Measurements from ENCODE around the gene FXN.

Gene FXN

DNA sequence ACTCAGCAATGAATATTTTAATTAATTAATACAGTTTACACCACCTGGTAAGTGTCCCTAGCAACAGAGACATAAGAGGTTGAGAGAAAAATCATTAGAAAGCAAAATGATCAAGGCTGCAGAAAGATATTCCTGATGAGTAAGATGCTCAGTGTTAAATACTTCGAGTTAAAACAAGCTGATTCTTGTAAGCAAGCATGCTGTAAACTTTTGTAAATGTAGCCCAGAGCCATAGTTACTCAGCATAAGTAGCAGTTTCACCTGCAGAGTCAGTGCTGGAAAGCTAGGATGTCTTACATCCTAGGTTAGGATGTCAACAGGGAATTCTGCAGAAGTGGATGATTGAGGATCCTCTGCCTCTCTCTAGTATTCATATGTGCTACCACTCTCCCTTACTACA lies 25.8 kb upstream of the FXN start:
- POLR2A ChIA-PET = no interaction called here
- CTCF ChIA-PET = interaction anchor here (2.7 kb wide), 1 partner anchor 10 kb away, joined by 11 read pairs; no protein-coding TSS in a partner anchor
- no peak overlapping the region for H3K4me3 ChIP-seq (ENCODE audit: low read depth, low read length)
- TF ChIP-seq, protein P1, sequence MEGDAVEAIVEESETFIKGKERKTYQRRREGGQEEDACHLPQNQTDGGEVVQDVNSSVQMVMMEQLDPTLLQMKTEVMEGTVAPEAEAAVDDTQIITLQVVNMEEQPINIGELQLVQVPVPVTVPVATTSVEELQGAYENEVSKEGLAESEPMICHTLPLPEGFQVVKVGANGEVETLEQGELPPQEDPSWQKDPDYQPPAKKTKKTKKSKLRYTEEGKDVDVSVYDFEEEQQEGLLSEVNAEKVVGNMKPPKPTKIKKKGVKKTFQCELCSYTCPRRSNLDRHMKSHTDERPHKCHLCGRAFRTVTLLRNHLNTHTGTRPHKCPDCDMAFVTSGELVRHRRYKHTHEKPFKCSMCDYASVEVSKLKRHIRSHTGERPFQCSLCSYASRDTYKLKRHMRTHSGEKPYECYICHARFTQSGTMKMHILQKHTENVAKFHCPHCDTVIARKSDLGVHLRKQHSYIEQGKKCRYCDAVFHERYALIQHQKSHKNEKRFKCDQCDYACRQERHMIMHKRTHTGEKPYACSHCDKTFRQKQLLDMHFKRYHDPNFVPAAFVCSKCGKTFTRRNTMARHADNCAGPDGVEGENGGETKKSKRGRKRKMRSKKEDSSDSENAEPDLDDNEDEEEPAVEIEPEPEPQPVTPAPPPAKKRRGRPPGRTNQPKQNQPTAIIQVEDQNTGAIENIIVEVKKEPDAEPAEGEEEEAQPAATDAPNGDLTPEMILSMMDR (IDR thresholded peaks at IDR 0.05; ENCODE audit: insufficient read depth, low read length, missing control alignments) = no peak
- no peak for DNase-seq (ENCODE audit: low read depth, low spot score)

DNA sequence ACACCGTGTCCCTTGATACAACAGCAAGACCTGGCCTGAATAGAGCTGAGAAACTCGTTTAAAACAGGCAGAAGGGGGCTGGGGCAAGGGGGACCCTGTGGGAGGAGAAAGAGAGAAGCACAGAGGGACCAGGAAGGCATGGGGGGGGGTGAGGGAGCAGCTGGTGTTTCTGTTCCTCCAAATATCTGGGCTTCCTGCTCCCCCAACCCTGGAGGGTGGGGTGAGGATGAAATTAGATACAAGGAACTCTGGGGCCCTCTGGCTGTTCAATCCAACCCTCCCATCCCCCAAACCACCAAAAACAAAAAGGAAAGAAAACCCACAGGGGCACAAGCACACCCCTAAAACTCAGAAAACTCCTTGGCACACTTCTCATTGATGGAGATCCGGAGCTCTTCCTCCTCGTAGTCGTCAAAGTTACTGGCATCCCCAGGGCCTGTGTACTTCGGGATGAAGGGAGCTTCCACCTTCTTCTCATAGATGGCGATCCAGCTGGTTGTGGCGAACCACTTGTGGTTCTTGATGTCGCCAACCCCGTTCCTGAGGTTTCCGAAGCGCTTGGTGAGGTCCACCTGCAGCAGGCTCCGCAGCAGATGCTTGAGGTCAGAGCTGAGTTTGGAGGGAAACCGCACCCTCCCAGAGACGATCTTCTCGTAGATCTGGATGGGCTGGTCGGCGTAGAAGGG lies 22.7 kb upstream of the FXN start:
- TF ChIP-seq, protein P1 (IDR thresholded peaks at IDR 0.05; ENCODE audit: insufficient read depth, low read length, missing control alignments) = no peak
- CTCF ChIA-PET = interaction anchor here (1.3 to 1.5 kb wide), 2 partner anchors 15 to 22 kb away, joined by 3 read pairs; no protein-coding TSS in a partner anchor
- H3K4me3 ChIP-seq (ENCODE audit: low read depth, low read length) = no peak overlapping the region
- POLR2A ChIA-PET = no interaction called here
- DNase-seq (ENCODE audit: low read depth, low spot score) = no peak

DNA sequence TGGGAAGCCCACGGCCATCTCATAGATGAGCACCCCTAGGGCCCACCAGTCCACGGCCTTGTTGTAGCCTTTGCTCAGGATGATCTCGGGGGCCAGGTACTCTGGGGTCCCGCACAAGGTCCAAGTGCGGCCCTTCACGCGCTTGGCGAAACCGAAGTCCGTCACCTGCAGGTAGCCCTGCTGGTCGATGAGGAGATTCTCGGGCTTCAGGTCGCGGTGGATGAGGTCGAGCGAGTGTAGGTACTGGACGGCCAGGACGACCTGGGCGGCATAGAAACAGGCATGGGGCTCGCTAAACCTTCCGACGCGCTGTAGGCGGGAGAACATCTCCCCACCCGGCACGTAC lies 22.2 kb upstream of the FXN start:
- no peak overlapping the region for H3K4me3 ChIP-seq (ENCODE audit: low read depth, low read length)
- DNase-seq (ENCODE audit: low read depth, low spot score) = no peak
- TF ChIP-seq, protein P1 (IDR thresholded peaks at IDR 0.05; ENCODE audit: insufficient read depth, low read length, missing control alignments) = no peak
- CTCF ChIA-PET = interaction anchor here (1.3 to 1.5 kb wide), 2 partner anchors 15 to 22 kb away, joined by 3 read pairs; no protein-coding TSS in a partner anchor
- POLR2A ChIA-PET = no interaction called here

DNA sequence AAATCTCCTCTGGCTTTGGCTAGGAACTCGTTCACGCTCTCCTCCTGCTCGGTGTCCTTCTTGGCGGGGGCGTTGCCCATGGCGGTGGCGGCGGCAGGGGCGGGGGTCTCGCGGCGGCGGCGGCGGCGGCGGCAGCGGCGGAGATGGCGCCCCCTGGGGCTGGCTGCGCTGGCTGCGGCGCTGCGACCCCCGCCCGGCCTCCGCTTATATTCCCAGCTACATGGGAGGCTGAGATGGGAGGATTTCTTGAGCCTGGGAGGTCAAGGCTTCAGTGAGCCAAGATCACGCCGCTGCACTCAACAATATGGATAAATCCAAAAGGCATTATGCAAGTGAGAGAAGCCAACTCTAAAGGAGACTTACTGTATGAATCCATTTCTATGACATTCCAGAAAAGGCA lies 21.5 kb upstream of the FXN start, which contains the start of gene PRKACG:
PRKACG (minus strand) TSS at position 101 of the 400 bp plus-strand sequence; CDS start at position 80, 21 bp downstream.
- POLR2A ChIA-PET = no interaction called here
- CTCF ChIA-PET = interaction anchor here (1.3 kb wide), 1 partner anchor 21 kb away, joined by 3 read pairs; no protein-coding TSS in a partner anchor
- H3K4me3 ChIP-seq (ENCODE audit: low read depth, low read length) = no peak within 1 kb of the TSS
- TF ChIP-seq, protein P1 (IDR thresholded peaks at IDR 0.05; ENCODE audit: insufficient read depth, low read length, missing control alignments) = no peak
- DNase-seq (ENCODE audit: low read depth, low spot score) = no peak

- no peak overlapping the region for H3K4me3 ChIP-seq (ENCODE audit: low read depth, low read length)
- DNase-seq (ENCODE audit: low read depth, low spot score) = no peak
- ChIA-PET CTCF (interaction anchor here (0.9 to 1.5 kb wide), 2 partner anchors 10 to 17 kb away, joined by 3 to 4 read pairs; no protein-coding TSS in a partner anchor), POLR2A (no interaction called here)
- TF ChIP-seq, protein P1 (IDR thresholded peaks at IDR 0.05; ENCODE audit: insufficient read depth, low read length, missing control alignments) = no peak
Observed at GRCh38 chr9:69016191-69017096, 19.1 kb upstream of the FXN start.

GRCh38 chr9:69018737-69019136 lies 16.8 kb upstream of the FXN start:
- POLR2A ChIA-PET = no interaction called here
- H3K4me3 ChIP-seq (ENCODE audit: low read depth, low read length) = no peak overlapping the region
- CTCF ChIA-PET = interaction anchor here (0.6 to 2.2 kb wide), 3 partner anchors 10 to 18 kb away, joined by 3 to 7 read pairs (median 3); no protein-coding TSS in a partner anchor
- DNase-seq (ENCODE audit: low read depth, low spot score) = no peak
- TF ChIP-seq, protein P1 (IDR thresholded peaks at IDR 0.05; ENCODE audit: insufficient read depth, low read length, missing control alignments) = no peak
